Stimulated activated CD4-positive, alpha-beta T cell treated with anti-CD3 and anti-CD28 coated beads, TNF-alpha, amount 100 ng/mL, for 1 hour (primary cell): ENCODE measurements around the gene LPCAT2.

Experiments used
- DNase-seq, 3 donors: peaks; one replicate each; pipeline ENCODE4 v3.0.0-alpha.2; 2020; ENCODE audit warnings: low read depth in 3 of 3, low spot score in 1 of 3

LPCAT2 gene, protein sequence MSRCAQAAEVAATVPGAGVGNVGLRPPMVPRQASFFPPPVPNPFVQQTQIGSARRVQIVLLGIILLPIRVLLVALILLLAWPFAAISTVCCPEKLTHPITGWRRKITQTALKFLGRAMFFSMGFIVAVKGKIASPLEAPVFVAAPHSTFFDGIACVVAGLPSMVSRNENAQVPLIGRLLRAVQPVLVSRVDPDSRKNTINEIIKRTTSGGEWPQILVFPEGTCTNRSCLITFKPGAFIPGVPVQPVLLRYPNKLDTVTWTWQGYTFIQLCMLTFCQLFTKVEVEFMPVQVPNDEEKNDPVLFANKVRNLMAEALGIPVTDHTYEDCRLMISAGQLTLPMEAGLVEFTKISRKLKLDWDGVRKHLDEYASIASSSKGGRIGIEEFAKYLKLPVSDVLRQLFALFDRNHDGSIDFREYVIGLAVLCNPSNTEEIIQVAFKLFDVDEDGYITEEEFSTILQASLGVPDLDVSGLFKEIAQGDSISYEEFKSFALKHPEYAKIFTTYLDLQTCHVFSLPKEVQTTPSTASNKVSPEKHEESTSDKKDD

DNA sequence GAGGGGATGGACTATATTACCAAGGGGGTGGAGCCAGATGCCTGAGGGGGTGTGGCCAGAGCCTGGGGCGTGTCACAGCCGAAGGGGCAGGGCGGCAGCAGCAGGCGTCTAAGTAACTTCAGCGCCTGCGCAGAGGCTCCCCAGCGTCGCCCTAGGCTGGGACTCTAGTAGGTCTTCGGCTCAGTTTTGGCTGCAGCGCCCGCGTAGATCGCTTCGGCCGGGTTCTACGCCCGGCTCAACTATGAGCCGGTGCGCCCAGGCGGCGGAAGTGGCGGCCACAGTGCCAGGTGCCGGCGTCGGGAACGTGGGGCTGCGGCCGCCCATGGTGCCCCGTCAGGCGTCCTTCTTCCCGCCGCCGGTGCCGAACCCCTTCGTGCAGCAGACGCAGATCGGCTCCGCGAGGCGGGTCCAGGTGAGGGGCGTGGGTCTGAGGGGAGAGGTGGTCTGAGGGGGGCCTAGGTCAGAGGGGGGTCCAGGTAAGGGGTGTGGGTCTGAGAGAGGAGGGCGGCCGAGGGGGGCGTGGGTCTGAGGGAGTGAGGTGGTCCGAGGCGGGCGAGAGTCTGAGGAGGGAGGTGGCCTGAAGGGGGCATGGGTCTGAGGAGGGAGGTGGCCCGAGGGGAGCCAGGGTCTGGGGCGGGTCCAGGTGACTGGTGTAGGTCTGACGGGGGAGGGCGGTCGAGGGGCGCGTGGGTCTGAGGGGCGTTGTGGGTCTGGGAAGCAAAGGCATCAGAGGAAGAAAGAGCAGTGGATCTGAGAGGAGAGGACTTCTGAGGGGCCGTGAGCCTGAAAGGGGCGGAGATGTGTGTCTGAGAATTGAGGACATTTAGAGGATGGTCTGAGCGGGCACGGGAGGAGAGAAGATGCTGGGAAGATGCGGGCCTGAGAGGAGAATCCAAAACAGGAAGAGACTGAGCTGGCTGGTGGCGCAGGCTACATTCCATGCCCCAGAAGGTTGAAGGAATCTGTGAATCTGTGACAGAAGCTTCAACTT is at the start of gene LPCAT2:
LPCAT2 (plus strand) TSS at position 132 of the 991 bp plus-strand sequence; CDS start at position 242, 110 bp downstream.
- peak in 1 of 3 donors; percentile 16 for DNase-seq

- DNase-seq: no peak
Observed at GRCh38 chr16:55462241-55462640, 46.6 kb upstream of the LPCAT2 start.

- DNase-seq: no peak
Observed at GRCh38 chr16:55464375-55464774, 44.5 kb upstream of the LPCAT2 start.

DNA sequence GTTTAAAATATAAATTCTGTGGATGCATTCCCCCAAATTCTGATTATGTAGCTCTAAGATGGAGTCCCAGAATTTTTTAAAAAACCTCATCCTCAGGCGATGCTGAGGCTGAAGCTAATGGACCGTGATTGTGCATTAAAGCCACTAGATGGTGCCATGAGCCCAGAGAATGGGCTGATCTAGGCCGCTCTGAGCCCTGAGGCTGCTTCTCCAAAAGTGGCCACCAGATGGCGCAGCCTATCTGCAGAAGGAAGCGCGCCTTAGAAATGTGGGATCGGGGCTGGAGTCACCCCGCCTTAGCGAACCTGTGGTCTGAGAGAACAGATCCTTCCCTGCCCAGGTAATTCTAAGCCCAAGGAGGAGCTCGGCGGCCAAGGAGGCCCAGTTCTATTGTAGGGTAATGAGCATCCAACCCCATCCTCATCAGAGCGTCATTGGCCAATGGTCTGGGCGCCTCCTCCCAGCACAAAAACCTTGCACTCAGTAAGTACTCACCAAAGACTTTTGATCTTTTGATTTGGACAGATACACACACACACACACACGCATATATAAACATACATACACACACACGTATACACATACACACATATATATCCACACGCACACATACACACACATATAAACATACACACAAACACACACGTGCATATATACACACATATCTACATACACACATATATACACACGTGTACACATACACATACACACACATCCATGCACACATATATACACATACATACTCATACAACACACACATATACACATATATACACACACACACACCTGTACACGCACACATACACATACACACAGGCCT is 43.6 kb upstream of the LPCAT2 start:
- DNase-seq: peak; percentile 30 to 81 (median 55)

DNA sequence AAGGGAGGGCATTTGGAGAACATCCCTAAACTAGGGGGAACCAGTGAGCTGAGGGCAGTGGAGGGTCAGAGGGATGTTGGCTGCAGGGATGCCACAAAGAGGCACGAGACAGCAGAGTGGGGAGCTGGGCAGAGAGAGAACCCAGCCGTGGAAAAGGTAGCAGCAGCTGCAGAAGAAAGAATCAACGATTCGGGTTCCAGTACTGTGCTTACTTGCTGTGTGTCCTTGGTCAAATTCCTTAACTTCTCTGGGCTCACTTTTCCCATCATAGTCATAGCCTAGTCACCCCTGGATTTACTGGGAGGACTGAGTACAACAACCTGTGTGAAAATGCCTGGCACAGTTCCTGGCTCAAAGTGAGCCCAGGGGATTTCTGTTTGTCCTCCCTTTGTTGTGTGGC is 42.7 kb upstream of the LPCAT2 start:
- no peak for DNase-seq

GRCh38 chr16:55467898-55468297 is 41.0 kb upstream of the LPCAT2 start:
- DNase-seq: no peak

GRCh38 chr16:55468352-55468990 is 40.4 kb upstream of the LPCAT2 start:
- no peak for DNase-seq

DNA sequence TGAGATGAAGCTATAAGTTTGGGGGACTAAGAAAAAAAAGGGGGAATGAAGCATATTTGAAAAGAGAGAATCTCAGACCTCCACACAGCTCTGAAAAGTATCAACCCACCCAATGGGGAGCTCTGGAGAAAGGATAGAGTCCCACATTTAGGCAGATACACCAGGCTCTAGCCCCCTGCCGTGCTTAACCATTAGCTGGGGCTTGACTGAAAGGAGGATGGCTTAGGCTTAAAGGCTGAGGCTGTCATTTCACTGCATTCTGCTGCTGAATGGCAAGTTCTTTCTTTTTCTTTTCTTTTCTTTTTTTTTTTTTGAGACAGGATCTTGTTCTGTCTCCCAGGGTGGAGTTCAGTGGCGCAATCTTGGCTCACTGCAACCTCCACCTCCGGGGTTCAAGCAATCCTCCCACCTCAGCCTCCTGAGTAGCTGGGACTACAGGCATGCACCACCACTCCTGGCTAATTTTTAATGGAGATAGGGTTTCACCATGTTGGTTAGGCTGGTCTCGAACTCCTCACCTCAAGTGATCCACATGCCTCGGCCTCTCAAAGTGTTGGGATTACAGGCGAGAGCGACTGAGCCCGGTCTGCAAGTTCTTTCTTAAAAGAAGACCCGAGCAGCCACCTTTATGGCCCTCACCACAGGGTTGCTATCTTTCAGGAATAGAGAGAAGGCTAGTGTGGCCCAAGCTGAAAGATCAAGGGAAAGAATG is 38.9 kb upstream of the LPCAT2 start:
- no peak for DNase-seq

GRCh38 chr16:55470533-55471371 is 38.1 kb upstream of the LPCAT2 start:
- no peak for DNase-seq

- DNase-seq: no peak
Observed at GRCh38 chr16:55471448-55472097, 37.3 kb upstream of the LPCAT2 start.

DNA sequence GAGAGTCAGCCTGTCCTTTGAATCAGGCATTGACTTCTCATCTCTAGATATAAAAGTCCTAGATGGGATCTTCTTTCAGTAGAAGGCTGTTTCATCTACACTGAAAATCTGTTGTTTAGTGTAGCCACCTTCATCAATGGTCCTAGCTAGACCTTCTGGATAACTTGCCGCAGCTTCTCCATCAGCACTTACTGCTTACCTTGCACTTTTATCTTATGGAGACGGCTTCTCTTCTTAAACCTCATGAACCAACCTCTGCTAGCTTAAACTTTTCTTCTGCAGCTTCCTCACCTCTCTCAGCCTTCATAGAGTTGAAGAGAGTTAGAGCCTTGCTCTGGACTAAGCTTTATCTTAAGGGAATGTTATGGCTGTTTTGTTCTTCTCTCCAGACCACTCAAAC is 35.3 kb upstream of the LPCAT2 start:
- DNase-seq: no peak

GRCh38 chr16:55474821-55475220 is 34.1 kb upstream of the LPCAT2 start:
- no peak for DNase-seq

DNA sequence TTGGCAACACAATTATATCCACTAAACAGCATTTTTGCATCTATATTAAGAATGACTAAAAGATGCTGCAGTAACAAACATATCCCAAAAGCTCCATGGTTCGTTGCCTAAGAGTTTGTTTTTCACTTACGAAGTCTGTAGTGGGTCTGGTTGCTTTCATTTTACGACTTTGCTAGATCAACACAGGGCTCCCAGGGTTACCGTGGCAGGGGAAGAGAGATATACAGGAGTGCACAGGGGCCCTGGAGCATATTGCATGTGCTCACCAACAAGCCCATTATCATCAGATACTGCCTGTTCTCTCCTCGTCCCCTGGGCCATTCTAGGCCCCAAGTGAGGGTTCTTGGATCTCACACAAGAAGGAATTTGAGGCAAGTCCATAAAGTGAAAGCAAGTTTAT is 33.0 kb upstream of the LPCAT2 start:
- no peak for DNase-seq

DNA sequence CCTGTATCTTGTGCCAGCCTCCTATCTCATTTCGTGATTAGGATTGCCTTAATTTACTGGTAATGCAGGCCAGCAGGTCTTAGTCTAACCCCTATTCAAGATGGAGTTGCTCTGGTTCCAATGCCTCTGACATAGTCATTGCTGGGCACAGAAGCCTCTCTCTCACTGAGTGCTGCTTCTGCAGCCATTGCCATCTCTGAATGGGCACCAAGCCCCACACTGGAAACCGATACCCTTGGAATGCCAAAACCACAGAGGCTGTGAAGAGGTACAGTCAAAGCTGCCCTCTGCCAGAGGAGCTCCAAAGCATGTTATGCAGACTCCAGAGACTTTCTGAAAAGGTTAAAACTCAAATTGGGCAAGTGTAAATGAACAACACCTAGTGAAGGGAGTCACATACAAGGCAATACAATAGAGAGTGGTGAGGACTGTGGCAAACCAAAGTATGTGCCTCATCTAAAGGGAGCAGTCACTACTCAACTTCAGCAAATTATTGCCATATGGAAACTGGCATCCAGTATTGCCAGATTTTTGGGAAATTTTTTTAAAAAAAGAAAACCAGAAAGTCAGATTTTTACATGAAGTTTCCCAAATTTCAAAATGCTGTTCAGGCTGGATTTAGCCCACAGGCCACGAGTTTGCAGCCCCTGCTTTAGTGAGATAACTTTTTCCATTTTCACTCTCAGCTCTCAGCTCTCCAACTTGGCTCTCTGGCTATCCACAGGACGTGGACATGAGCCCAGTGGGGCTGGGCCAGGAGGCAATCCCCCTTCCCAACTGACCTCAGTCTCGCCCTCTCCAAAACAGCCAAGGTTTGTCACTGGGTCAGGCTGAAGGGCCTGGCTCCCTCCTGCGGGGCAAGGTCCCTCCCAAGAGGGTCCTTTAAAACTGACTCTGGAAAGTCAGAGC is 32.0 kb upstream of the LPCAT2 start:
- no peak for DNase-seq

- DNase-seq: no peak
Observed at GRCh38 chr16:55477736-55478135, 31.1 kb upstream of the LPCAT2 start.

DNA sequence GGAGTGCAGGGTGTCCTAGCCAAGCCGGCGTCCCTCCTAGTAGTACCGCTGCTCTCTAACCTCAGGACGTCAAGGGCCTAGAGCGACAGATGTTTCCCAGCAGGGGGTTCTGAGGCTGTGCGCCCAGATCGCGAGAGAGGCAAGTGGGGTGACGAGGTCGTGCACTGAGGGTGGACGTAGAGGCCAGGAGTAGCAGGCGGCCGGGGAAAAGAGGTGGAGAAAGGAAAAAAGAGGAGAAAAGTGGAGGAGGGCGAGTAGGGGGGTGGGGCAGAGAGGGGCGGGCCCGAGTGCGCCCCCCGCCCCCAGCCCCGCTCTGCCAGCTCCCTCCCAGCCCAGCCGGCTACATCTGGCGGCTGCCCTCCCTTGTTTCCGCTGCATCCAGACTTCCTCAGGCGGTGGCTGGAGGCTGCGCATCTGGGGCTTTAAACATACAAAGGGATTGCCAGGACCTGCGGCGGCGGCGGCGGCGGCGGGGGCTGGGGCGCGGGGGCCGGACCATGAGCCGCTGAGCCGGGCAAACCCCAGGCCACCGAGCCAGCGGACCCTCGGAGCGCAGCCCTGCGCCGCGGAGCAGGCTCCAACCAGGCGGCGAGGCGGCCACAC is 29.9 kb upstream of the LPCAT2 start, which contains the start of gene MMP2:
MMP2 (plus strand) TSS at position 372 of the 603 bp plus-strand sequence. CDS start 282 bp downstream, outside the sequence.
- DNase-seq: no peak
